Thyroid gland (tissue), 4 donors: ENCODE measurements around the gene CYBB. TPM values are rescaled to one million over a fixed set of nuclear protein-coding genes. Genes with fewer than 3 reads are reported as not detected.

Experiments
- DNase-seq, 2 donors: peaks; one replicate each; pipeline ENCODE4 v3.0.0-alpha.2; 2019
- H3K27ac ChIP-seq, 3 donors: fragments of 200-600 bp; sonication (generic); 1 replicate in 2 of 3; 2 replicates in 1 of 3; pipeline ENCODE4 v1.5.1; 2016 to 2019; ENCODE audit warnings: mild to moderate bottlenecking in 1 of 3, moderate library complexity in 1 of 3
- H3K27me3 ChIP-seq: fragments of 200-600 bp; sonication (generic); one replicate; pipeline ENCODE4 v1.5.1; 2019
- H3K36me3 ChIP-seq, 2 donors: fragments of 200-600 bp; sonication (generic); one replicate each; pipeline ENCODE4 v1.5.1; 2016 to 2019
- H3K4me1 ChIP-seq, 2 donors: fragments of 200-600 bp; sonication (generic); one replicate each; pipeline ENCODE4 v1.5.1; 2017 to 2019
- H3K4me3 ChIP-seq, 3 donors: fragments of 200-600 bp; sonication (generic); replicated peaks in 1 of 3; 1 replicate in 2 of 3; 2 replicates in 1 of 3; pipeline ENCODE4 v1.5.1; 2016; ENCODE audit warnings: mild to moderate bottlenecking in 1 of 3
- H3K9me3 ChIP-seq: fragments of 200-600 bp; sonication (generic); one replicate; pipeline ENCODE4 v1.5.1; 2017
- POLR2A ChIP-seq, 2 donors: fragments of 450-650 bp; IDR thresholded peaks; one replicate each; pipeline ENCODE4 v1.6.1; 2017; ENCODE audit warnings: antibody characterized with exemption in 2 of 2, mild to moderate bottlenecking in 2 of 2, moderate library complexity in 1 of 2
- WGBS, 2 donors: methylation state at CpG; one replicate each; pipeline ENCODE4 v1.1.5; 2017; 5-methylcytosine and 5-hydroxymethylcytosine counted together
- intact Hi-C: fragments of 100-400 bp; cut with DNase I; formaldehyde crosslinking; loops from one replicate; pipeline ENCODE4 v1.15.1; 2023
- total RNA-seq, 4 donors: library from RNA; depleted of rRNA; stranded (reverse); fragments of >200 nt; gene quantifications; one replicate each; pipeline ENCODE4 v1.2.3, GENCODE V29; 2016
- TF ChIP-seq, protein P1 (sequence below), 6 experiments: fragments of 200-600 bp in 3 of 6; fragments of 450-650 bp in 3 of 6; sonication (generic) in 3 of 6; IDR thresholded peaks; one replicate each; pipeline ENCODE4 v1.5.1; 2016 to 2019; ENCODE audit warnings: antibody characterized with exemption in 6 of 6, mild to moderate bottlenecking in 2 of 6, inconsistent platforms in 1 of 6, moderate library complexity in 1 of 6

CYBB gene
- total RNA-seq, 4 donors from 2014 or later = 6.9 to 18.9 (median 10.9) TPM

DNA sequence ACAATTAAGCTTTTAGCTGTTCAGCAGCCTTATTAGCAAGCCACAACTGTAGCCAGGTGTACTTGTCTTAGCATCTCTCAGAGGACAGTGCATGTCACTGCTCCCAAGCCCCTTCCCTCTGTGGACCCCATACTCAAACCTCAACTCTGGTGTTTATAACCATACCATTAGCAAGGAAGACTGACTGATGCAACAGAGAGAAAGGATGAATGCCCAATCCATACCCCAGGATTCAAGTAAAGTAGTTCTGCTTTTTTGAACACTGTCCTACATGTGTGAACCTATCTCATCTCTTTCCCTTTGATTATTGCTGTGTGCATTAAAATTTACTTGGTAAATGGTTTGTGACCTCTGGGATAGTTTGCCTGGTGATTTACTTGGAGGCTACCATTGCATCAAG lies 22.8 kb upstream of the CYBB start:
- Histone ChIP-seq H3K36me3 (no peaks in the 10 kb centered on the region), H3K9me3 (no peaks in the 10 kb centered on the region), H3K4me3 (no peak overlapping the region), H3K27me3 (no peaks in the 10 kb centered on the region), H3K4me1 (no peaks in the 10 kb centered on the region), H3K27ac (no peak overlapping the region)
- no peak for DNase-seq
- no peak for TF ChIP-seq POLR2A (IDR thresholded peaks at IDR 0.05)
- TF ChIP-seq, protein P1, sequence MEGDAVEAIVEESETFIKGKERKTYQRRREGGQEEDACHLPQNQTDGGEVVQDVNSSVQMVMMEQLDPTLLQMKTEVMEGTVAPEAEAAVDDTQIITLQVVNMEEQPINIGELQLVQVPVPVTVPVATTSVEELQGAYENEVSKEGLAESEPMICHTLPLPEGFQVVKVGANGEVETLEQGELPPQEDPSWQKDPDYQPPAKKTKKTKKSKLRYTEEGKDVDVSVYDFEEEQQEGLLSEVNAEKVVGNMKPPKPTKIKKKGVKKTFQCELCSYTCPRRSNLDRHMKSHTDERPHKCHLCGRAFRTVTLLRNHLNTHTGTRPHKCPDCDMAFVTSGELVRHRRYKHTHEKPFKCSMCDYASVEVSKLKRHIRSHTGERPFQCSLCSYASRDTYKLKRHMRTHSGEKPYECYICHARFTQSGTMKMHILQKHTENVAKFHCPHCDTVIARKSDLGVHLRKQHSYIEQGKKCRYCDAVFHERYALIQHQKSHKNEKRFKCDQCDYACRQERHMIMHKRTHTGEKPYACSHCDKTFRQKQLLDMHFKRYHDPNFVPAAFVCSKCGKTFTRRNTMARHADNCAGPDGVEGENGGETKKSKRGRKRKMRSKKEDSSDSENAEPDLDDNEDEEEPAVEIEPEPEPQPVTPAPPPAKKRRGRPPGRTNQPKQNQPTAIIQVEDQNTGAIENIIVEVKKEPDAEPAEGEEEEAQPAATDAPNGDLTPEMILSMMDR (IDR thresholded peaks at IDR 0.05) = no peak
- intact Hi-C loops = no loop called here

DNA sequence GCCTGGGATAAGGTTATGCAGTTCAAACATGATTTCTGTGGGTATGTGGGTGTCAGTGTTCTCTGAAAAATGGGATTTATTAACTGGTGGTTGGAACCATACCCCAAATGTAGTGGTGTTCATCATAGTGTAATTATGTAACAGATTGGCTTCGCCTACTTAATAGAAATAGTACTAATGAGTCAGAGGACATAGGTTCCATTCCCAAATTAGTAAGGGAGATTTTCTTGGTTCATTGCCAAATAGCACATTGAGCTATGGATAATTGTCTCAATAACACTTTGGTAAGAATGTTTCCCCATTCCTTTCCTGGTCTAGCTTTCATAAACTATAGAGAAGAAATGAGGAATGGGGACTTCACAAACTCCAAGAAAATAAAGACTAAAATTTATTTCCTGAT lies 20.5 kb upstream of the CYBB start:
- Histone ChIP-seq H3K4me1 (no peaks in the 10 kb centered on the region), H3K36me3 (no peaks in the 10 kb centered on the region), H3K4me3 (no peak overlapping the region), H3K27ac (no peak overlapping the region), H3K9me3 (no peaks in the 10 kb centered on the region), H3K27me3 (no peaks in the 10 kb centered on the region)
- TF ChIP-seq, protein P1 (IDR thresholded peaks at IDR 0.05) = no peak
- no peak for TF ChIP-seq POLR2A (IDR thresholded peaks at IDR 0.05)
- no peak for DNase-seq
- intact Hi-C loops = no loop called here
- 94 to 100% methylated on average over 1 of the region's 1 CpG for WGBS, 2 donors

DNA sequence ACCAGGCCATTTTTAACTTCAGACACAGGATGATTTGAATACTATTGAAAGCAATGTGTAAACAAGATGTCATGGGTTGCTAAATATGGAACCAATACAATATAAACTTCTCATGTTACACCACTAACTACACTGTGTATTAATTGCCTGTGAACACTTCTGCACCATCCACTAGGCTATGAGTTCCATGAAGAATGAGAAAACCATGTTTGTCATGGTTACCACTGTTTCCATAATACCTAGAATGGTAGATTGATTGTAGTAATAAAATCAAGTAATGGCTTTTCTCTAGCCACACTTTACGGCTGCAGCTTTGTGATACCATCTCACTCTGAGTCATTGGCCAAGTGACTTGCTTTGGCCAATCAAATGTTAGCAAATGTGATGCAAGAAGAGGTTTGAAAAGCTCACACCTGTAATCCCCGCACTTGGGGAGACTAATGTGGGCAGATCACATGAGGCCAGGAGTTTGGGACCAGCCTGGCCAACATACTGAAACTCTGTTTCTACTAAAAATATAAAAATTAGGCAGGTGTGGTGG lies 19.9 kb upstream of the CYBB start:
- no peaks in the 10 kb centered on the region for H3K9me3 ChIP-seq
- no peaks in the 10 kb centered on the region for H3K4me1 ChIP-seq
- no peak overlapping the region for H3K27ac ChIP-seq
- no peaks in the 10 kb centered on the region for H3K36me3 ChIP-seq
- 95 to 100% methylated on average over 2 of the region's 2 CpGs for WGBS, 2 donors
- TF ChIP-seq POLR2A (IDR thresholded peaks at IDR 0.05) = no peak
- TF ChIP-seq, protein P1 (IDR thresholded peaks at IDR 0.05) = no peak
- intact Hi-C loops = no loop called here
- H3K27me3 ChIP-seq = no peaks in the 10 kb centered on the region
- DNase-seq = no peak
- H3K4me3 ChIP-seq = no peak overlapping the region

DNA sequence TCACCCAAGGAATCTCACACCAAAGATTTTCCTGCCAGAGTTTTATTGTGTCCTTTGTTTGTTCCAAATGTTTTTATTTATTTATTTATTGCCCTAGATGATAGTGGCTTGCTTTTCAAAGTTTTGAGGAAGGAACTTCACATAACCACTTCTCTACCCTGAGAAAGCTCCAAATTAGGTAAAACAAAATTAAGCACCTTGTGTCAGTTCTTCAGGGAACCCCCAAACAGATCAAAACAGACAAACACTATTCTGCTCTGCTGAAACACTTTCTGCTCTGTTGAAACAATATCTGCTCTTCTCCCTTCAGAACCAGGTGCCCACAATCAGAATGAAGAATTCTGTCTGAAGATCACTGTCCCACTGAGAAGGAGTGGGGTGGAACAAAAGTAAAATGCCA lies 16.5 kb upstream of the CYBB start:
- no peaks in the 10 kb centered on the region for H3K9me3 ChIP-seq

DNA sequence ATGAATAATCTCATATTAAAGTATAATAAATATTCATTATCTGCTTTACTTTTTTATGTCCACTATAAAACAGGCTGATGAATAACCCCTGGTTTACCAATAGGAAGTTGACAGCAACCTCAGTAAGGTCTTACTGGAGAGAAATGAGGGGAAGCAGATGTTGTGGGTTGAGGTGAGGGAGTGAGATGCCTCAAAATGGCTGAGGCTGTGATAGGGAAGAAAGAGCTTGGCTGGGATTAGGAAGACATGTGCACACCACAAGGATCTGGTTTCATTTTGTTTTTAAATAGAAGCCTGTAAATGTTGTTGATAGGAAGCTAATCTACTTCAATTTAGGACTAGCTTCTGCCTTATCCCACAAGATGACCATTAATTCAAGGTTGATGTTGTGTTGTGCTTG lies 14.4 kb upstream of the CYBB start:
- Histone ChIP-seq H3K27me3 (no peaks in the 10 kb centered on the region), H3K9me3 (no peaks in the 10 kb centered on the region), H3K36me3 (no peaks in the 10 kb centered on the region), H3K4me3 (no peak overlapping the region), H3K4me1 (no peaks in the 10 kb centered on the region), H3K27ac (no peak overlapping the region)
- DNase-seq = no peak
- TF ChIP-seq POLR2A (IDR thresholded peaks at IDR 0.05) = no peak
- TF ChIP-seq, protein P1 (IDR thresholded peaks at IDR 0.05) = no peak
- intact Hi-C loops = no loop called here

More for the DNA sequence above, 16.5 kb upstream of the CYBB start:
- H3K4me1 ChIP-seq = no peaks in the 10 kb centered on the region
- H3K36me3 ChIP-seq = no peaks in the 10 kb centered on the region
- TF ChIP-seq POLR2A (IDR thresholded peaks at IDR 0.05) = no peak
- TF ChIP-seq, protein P1 (IDR thresholded peaks at IDR 0.05) = no peak
- DNase-seq = no peak
- intact Hi-C loops = no loop called here
- H3K4me3 ChIP-seq = no peak overlapping the region
- H3K27ac ChIP-seq = no peak overlapping the region
- H3K27me3 ChIP-seq = no peaks in the 10 kb centered on the region
